Measurements from ENCODE around the gene HPS6. TPM values are rescaled to one million over a fixed set of nuclear protein-coding genes. Genes with fewer than 3 reads are reported as not detected.

HPS6 gene
- total and polyA plus RNA-seq, 9 of the 15 experiments (the other 6 are each of a cell fraction or from before 2014, with no cell fraction given) = 0.45 to 14.0 (median 4.5) TPM

- TF ChIP-seq SMARCA5 (IDR thresholded peaks at IDR 0.05) (no peak), DDX20 (tag; IDR thresholded peaks at IDR 0.05; ENCODE audit: low read depth) (no peak), CAMTA2 (CRISPR knock-in tag; conservative IDR thresholded peaks at IDR 0.05) (no peak), YY1 (IDR thresholded peaks at IDR 0.05; ENCODE audit: borderline replicate concordance in 1 of 3, control insufficient read depth in 1 of 3, extremely low read depth in 1 of 3, insufficient read depth in 3 of 3, insufficient read length in 1 of 3, insufficient replicate concordance in 2 of 3, low read depth in 1 of 3, low read length in 2 of 3) (peak in 1 of 3 experiments; percentile 29), MTA2 (IDR thresholded peaks at IDR 0.05; ENCODE audit: low read depth) (no peak), MEIS2 (IDR thresholded peaks at IDR 0.05; ENCODE audit: partially characterized antibody) (no peak), YBX1 (IDR thresholded peaks at IDR 0.05) (no peak), E4F1 (CRISPR knock-in tag; IDR thresholded peaks at IDR 0.05; ENCODE audit: borderline replicate concordance) (no peak), CLOCK (CRISPR knock-in tag; IDR thresholded peaks at IDR 0.05; ENCODE audit: borderline replicate concordance) (no peak), ZNF655 (CRISPR knock-in tag; IDR thresholded peaks at IDR 0.05) (no peak), NKRF (IDR thresholded peaks at IDR 0.05; ENCODE audit: borderline replicate concordance) (no peak), ZKSCAN3 (CRISPR knock-in tag; IDR thresholded peaks at IDR 0.05) (no peak), TCF7 (IDR thresholded peaks at IDR 0.05; ENCODE audit: borderline replicate concordance) (no peak), MAZ (CRISPR knock-in tag; conservative IDR thresholded peaks at IDR 0.05 in 1 of 2, IDR thresholded peaks at IDR 0.05 in 1 of 2) (peak in 1 of 2 experiments; percentile 35; a peak in 2 of 4 replicates), ILF3 (IDR thresholded peaks at IDR 0.05; ENCODE audit: borderline replicate concordance) (no peak)
Observed at GRCh38 chr10:102113956-102114857, 49.1 kb downstream of the HPS6 start (continued).

Data from K562 (cell line).